ENCODE measurements around the gene CLDN24. TPM values are rescaled to one million over a fixed set of nuclear protein-coding genes. Genes with fewer than 3 reads are reported as not detected.

CLDN24 gene
- total and polyA plus RNA-seq, 4 donors: 0.44 TPM; not detected in 3

- Histone ChIP-seq H3K36me3 (ENCODE audit: control insufficient read depth, insufficient read depth, low read length) (no peaks in the 10 kb centered on the region), H3K4me1 (ENCODE audit: control insufficient read depth, insufficient read depth, low read length) (no peaks in the 10 kb centered on the region), H3K27ac (ENCODE audit: low read depth, low read length) (no peak overlapping the region), H3K4me3 (ENCODE audit: low read depth, low read length) (no peak overlapping the region), H3K27me3 (ENCODE audit: control insufficient read depth, insufficient read depth, low read length) (no peaks in the 10 kb centered on the region), H3K9me3 (ENCODE audit: control insufficient read depth, insufficient read depth, low read length) (no peaks in the 10 kb centered on the region)
- WGBS (ENCODE audit: insufficient coverage): 88% methylated on average over 2 of the region's 3 CpGs
- no peak for DNase-seq (ENCODE audit: low read depth in 4 of 6, low spot score in 6 of 6)
Measured at GRCh38 chr4:183335369-183335940, 13.2 kb upstream of the CLDN24 start.

DNA sequence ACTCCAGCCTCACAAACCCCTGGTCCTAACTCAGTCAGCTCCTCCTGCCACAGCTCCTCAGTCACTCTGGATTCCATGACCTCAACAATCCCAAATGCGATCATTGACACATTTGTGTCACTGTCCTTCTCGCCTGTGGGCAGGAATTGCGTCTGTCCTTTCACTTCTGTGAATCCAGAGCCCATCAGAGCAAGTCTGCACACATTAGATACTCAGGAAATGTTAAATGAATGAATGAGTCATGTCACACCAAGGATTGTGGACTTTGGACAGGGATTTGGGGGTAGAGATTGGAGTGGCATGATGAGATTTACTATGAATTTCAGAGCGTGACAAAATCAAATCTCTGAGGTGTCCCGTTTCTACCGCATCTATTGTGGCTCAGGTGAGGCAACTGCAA lies 11.8 kb upstream of the CLDN24 start:
- WGBS (ENCODE audit: insufficient coverage): 100% methylated on average over 2 of the region's 6 CpGs
- H3K36me3 ChIP-seq (ENCODE audit: control insufficient read depth, insufficient read depth, low read length): no peaks in the 10 kb centered on the region
- no peak overlapping the region for H3K27ac ChIP-seq (ENCODE audit: low read depth, low read length)
- no peaks in the 10 kb centered on the region for H3K9me3 ChIP-seq (ENCODE audit: control insufficient read depth, insufficient read depth, low read length)
- no peak overlapping the region for H3K4me3 ChIP-seq (ENCODE audit: low read depth, low read length)
- no peaks in the 10 kb centered on the region for H3K27me3 ChIP-seq (ENCODE audit: control insufficient read depth, insufficient read depth, low read length)
- no peaks in the 10 kb centered on the region for H3K4me1 ChIP-seq (ENCODE audit: control insufficient read depth, insufficient read depth, low read length)
- DNase-seq (ENCODE audit: low read depth in 4 of 6, low spot score in 6 of 6): no peak

DNA sequence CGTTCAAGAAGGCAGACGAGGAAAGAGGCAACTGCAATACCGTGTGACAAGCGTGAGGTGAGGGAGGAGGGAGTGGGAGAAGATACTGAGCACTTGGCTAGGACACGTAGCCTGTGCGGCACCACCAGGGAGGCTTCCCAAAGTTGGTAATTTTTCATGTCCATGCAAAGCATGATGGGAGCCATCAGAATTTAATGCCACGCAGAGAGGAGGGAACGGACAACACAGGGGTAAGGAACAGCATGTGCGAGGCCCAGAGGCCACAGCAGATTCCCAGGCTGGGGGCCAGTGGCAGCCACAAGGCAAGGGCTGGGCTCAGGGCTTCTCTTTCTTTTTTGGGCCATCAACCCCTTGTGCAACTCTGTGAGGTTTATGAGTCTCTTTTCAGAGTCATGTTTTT lies 11.0 kb upstream of the CLDN24 start:
- no peaks in the 10 kb centered on the region for H3K36me3 ChIP-seq (ENCODE audit: control insufficient read depth, insufficient read depth, low read length)
- H3K4me3 ChIP-seq (ENCODE audit: low read depth, low read length): no peak overlapping the region
- no peak overlapping the region for H3K27ac ChIP-seq (ENCODE audit: low read depth, low read length)
- H3K4me1 ChIP-seq (ENCODE audit: control insufficient read depth, insufficient read depth, low read length): no peaks in the 10 kb centered on the region
- WGBS (ENCODE audit: insufficient coverage): 96% methylated on average over 9 of the region's 9 CpGs
- H3K27me3 ChIP-seq (ENCODE audit: control insufficient read depth, insufficient read depth, low read length): no peaks in the 10 kb centered on the region
- H3K9me3 ChIP-seq (ENCODE audit: control insufficient read depth, insufficient read depth, low read length): no peaks in the 10 kb centered on the region
- DNase-seq (ENCODE audit: low read depth in 4 of 6, low spot score in 6 of 6): no peak

- no peaks in the 10 kb centered on the region for H3K27me3 ChIP-seq (ENCODE audit: control insufficient read depth, insufficient read depth, low read length)
- no peaks in the 10 kb centered on the region for H3K9me3 ChIP-seq (ENCODE audit: control insufficient read depth, insufficient read depth, low read length)
- WGBS (ENCODE audit: insufficient coverage): 82% methylated on average over 5 of the region's 11 CpGs
- no peak for DNase-seq (ENCODE audit: low read depth in 4 of 6, low spot score in 6 of 6)
- no peaks in the 10 kb centered on the region for H3K4me1 ChIP-seq (ENCODE audit: control insufficient read depth, insufficient read depth, low read length)
- H3K27ac ChIP-seq (ENCODE audit: low read depth, low read length): no peak overlapping the region
- no peaks in the 10 kb centered on the region for H3K36me3 ChIP-seq (ENCODE audit: control insufficient read depth, insufficient read depth, low read length)
- no peak overlapping the region for H3K4me3 ChIP-seq (ENCODE audit: low read depth, low read length)
Measured at GRCh38 chr4:183332447-183332846, 10.2 kb upstream of the CLDN24 start.

GRCh38 chr4:183330841-183331240 lies 8.6 kb upstream of the CLDN24 start:
- Histone ChIP-seq H3K4me3 (ENCODE audit: low read depth, low read length) (no peak overlapping the region), H3K27me3 (ENCODE audit: control insufficient read depth, insufficient read depth, low read length) (no peaks in the 10 kb centered on the region), H3K27ac (ENCODE audit: low read depth, low read length) (no peak overlapping the region), H3K36me3 (ENCODE audit: control insufficient read depth, insufficient read depth, low read length) (no peaks in the 10 kb centered on the region), H3K9me3 (ENCODE audit: control insufficient read depth, insufficient read depth, low read length) (no peaks in the 10 kb centered on the region), H3K4me1 (ENCODE audit: control insufficient read depth, insufficient read depth, low read length) (no peaks in the 10 kb centered on the region)
- WGBS (ENCODE audit: insufficient coverage): 96% methylated on average over 2 of the region's 2 CpGs
- no peak for DNase-seq (ENCODE audit: low read depth in 4 of 6, low spot score in 6 of 6)

DNA sequence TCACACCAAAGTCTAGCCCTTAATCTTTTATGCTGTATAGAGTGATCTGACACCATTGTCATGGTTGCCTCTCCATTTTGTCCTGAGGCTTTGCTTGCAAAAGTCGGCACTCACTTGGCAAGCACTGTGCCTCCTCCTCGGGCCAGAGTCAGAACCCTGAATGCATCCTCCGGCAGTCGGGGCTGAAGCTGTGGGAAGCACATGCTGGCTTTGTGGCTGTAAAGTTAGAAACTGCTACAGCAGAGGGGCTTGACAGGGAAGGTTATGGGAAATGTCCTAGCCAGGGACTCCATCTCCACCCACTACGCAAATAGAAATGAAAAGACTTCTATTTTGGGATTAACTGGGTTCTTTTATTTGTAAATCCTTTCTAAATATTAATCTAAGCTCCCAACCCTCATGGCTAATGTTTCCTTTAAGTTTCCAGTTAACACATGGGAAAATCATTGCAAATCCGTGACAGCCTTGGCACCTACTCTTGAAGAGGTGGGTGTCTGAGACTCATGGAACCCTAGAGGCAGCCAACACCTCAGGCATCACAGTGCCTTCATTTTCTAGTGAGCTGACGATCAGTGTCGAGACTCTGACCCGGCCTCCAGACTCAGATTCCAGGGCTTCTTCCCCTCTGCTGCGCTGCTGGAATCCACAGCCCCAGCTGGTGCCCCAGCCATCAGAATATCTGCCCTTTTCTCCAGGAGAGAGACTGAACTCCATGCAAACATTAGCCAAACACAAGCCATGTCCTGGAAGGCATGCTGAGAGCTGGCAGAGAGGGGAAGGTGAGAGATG lies 7.9 kb upstream of the CLDN24 start:
- no peak overlapping the region for H3K27ac ChIP-seq (ENCODE audit: low read depth, low read length)
- H3K4me3 ChIP-seq (ENCODE audit: low read depth, low read length): no peak overlapping the region
- H3K36me3 ChIP-seq (ENCODE audit: control insufficient read depth, insufficient read depth, low read length): no peaks in the 10 kb centered on the region
- no peaks in the 10 kb centered on the region for H3K27me3 ChIP-seq (ENCODE audit: control insufficient read depth, insufficient read depth, low read length)
- no peak for DNase-seq (ENCODE audit: low read depth in 4 of 6, low spot score in 6 of 6)
- 72% methylated on average over 9 of the region's 10 CpGs for WGBS (ENCODE audit: insufficient coverage)
- H3K4me1 ChIP-seq (ENCODE audit: control insufficient read depth, insufficient read depth, low read length): no peaks in the 10 kb centered on the region
- H3K9me3 ChIP-seq (ENCODE audit: control insufficient read depth, insufficient read depth, low read length): no peaks in the 10 kb centered on the region

- Histone ChIP-seq H3K9me3 (ENCODE audit: control insufficient read depth, insufficient read depth, low read length) (no peaks in the 10 kb centered on the region), H3K27ac (ENCODE audit: low read depth, low read length) (no peak overlapping the region)
- WGBS (ENCODE audit: insufficient coverage): 96% methylated on average over 4 of the region's 6 CpGs
Measured at GRCh38 chr4:183329244-183329643, 7.0 kb upstream of the CLDN24 start.

DNA sequence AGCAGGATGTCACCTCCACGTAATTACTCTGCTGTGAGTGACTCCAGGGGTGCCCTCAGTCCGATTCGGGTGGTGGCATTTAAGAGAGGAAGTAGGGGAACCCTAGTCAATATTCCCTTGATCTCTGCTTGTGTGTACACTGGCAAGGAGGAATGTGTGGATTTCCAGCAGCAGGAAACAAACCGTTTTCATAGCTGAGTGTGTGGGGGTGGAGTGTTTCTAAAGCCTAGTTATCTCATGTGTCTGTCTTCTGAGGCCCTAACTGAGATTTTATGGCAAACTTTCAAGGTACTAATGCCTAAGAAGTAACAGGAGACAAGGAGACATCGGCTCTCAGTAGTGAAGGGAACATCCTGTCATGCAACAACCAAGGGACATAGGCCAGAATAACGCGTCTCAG lies 6.6 kb upstream of the CLDN24 start:
- Histone ChIP-seq H3K4me1 (ENCODE audit: control insufficient read depth, insufficient read depth, low read length) (no peaks in the 10 kb centered on the region), H3K27ac (ENCODE audit: low read depth, low read length) (no peak overlapping the region), H3K4me3 (ENCODE audit: low read depth, low read length) (no peak overlapping the region), H3K9me3 (ENCODE audit: control insufficient read depth, insufficient read depth, low read length) (no peaks in the 10 kb centered on the region), H3K36me3 (ENCODE audit: control insufficient read depth, insufficient read depth, low read length) (no peaks in the 10 kb centered on the region), H3K27me3 (ENCODE audit: control insufficient read depth, insufficient read depth, low read length) (no peaks in the 10 kb centered on the region)
- peak in 1 of 6 donors; percentile 16 for DNase-seq (ENCODE audit: low read depth in 4 of 6, low spot score in 6 of 6)
- WGBS (ENCODE audit: insufficient coverage): 95% methylated on average over 7 of the region's 7 CpGs

More at GRCh38 chr4:183329244-183329643, 7.0 kb upstream of the CLDN24 start:
- Histone ChIP-seq H3K27me3 (ENCODE audit: control insufficient read depth, insufficient read depth, low read length) (no peaks in the 10 kb centered on the region), H3K4me3 (ENCODE audit: low read depth, low read length) (no peak overlapping the region), H3K4me1 (ENCODE audit: control insufficient read depth, insufficient read depth, low read length) (no peaks in the 10 kb centered on the region), H3K36me3 (ENCODE audit: control insufficient read depth, insufficient read depth, low read length) (no peaks in the 10 kb centered on the region)
- no peak for DNase-seq (ENCODE audit: low read depth in 4 of 6, low spot score in 6 of 6)

DNA sequence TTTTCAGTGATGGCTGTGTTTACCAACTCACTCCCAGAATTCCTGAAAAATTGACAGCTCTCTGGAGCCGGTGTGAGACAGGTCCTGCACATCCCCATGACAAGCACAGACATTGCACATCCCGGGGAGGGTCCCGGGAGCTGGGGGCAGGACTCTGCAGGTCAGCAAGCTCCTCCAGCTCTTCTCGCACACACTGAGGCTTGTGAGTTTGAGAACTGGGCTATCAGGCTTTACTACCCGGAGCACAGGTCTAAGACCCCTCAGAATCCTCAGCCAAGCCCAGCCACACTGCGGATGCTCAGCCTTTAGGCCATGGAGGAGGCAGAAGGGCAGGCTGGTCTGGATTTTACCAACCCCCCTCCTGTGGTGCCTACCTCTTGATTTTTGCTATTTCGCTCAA lies 5.6 kb upstream of the CLDN24 start:
- DNase-seq (ENCODE audit: low read depth in 4 of 6, low spot score in 6 of 6): no peak
- H3K4me3 ChIP-seq (ENCODE audit: low read depth, low read length): no peak overlapping the region
- H3K27me3 ChIP-seq (ENCODE audit: control insufficient read depth, insufficient read depth, low read length): no peaks in the 10 kb centered on the region
- no peak overlapping the region for H3K27ac ChIP-seq (ENCODE audit: low read depth, low read length)
- H3K36me3 ChIP-seq (ENCODE audit: control insufficient read depth, insufficient read depth, low read length): no peaks in the 10 kb centered on the region
- H3K9me3 ChIP-seq (ENCODE audit: control insufficient read depth, insufficient read depth, low read length): no peaks in the 10 kb centered on the region
- 91% methylated on average over 6 of the region's 7 CpGs for WGBS (ENCODE audit: insufficient coverage)
- no peaks in the 10 kb centered on the region for H3K4me1 ChIP-seq (ENCODE audit: control insufficient read depth, insufficient read depth, low read length)

DNA sequence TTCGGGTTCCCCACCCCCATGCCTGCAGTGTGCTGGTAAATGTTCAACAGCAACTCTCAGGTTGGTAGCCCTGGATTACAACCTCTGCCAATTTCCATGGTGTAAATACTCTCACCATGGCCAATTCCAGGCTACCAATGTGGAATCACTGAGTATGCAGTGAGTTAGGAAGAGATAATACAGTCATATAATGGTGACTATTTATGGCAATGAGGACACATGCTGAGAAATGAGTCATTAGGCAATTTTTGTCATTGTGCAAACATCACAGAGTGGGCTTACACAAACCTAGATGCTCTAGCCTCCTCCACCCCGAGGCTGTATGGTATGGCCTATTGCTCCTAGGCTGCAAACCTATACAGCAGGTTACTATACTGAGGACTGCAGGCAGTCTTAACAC lies 4.6 kb upstream of the CLDN24 start:
- Histone ChIP-seq H3K9me3 (ENCODE audit: control insufficient read depth, insufficient read depth, low read length) (no peaks in the 10 kb centered on the region), H3K4me3 (ENCODE audit: low read depth, low read length) (no peak overlapping the region), H3K36me3 (ENCODE audit: control insufficient read depth, insufficient read depth, low read length) (no peaks in the 10 kb centered on the region), H3K4me1 (ENCODE audit: control insufficient read depth, insufficient read depth, low read length) (no peaks in the 10 kb centered on the region), H3K27me3 (ENCODE audit: control insufficient read depth, insufficient read depth, low read length) (no peaks in the 10 kb centered on the region), H3K27ac (ENCODE audit: low read depth, low read length) (no peak overlapping the region)
- no peak for DNase-seq (ENCODE audit: low read depth in 4 of 6, low spot score in 6 of 6)
- WGBS (ENCODE audit: insufficient coverage): 96% methylated on average over 2 of the region's 2 CpGs
